Transverse colon (tissue), 4 donors: ENCODE measurements around the gene GALNT9. TPM values are rescaled to one million over a fixed set of nuclear protein-coding genes. Genes with fewer than 3 reads are reported as not detected.

Source experiments
- DNase-seq: peaks from one replicate; pipeline ENCODE4 v3.0.0-alpha.2; 2019
- H3K27ac ChIP-seq, 4 donors: fragments of 200-600 bp; sonication (generic); 2 replicates each; pipeline ENCODE4 v1.5.1; 2016 to 2018; ENCODE audit warnings: inconsistent platforms in 4 of 4
- H3K27me3 ChIP-seq: fragments of 200-600 bp; sonication (generic); 2 replicates; pipeline ENCODE4 v1.5.1; 2017; ENCODE audit warnings: inconsistent platforms
- H3K36me3 ChIP-seq, 4 donors: fragments of 200-600 bp; sonication (generic); 2 replicates each; pipeline ENCODE4 v1.5.1; 2017 to 2019; ENCODE audit warnings: inconsistent platforms in 4 of 4
- H3K4me1 ChIP-seq, 4 donors: fragments of 200-600 bp; sonication (generic); 2 replicates each; pipeline ENCODE4 v1.5.1; 2017 to 2020; ENCODE audit warnings: inconsistent platforms in 4 of 4
- H3K4me3 ChIP-seq, 4 donors: fragments of 200-600 bp; sonication (generic); 1 replicate in 1 of 4; 2 replicates in 3 of 4; pipeline versions ENCODE4 v1.5.1 to v1.6.1; 2017 to 2019; ENCODE audit warnings: inconsistent platforms in 4 of 4
- H3K9me3 ChIP-seq, 2 donors: fragments of 200-600 bp; sonication (generic); 2 replicates each; pipeline ENCODE4 v1.5.1; 2017 to 2019; ENCODE audit warnings: inconsistent platforms in 2 of 2
- EP300 ChIP-seq: sonication (generic); formaldehyde crosslinking; IDR thresholded peaks from one replicate; pipeline ENCODE4 v1.6.1; 2017; ENCODE audit warnings: antibody characterized with exemption, low read depth
- POLR2A ChIP-seq: fragments of 450-650 bp; IDR thresholded peaks from one replicate; pipeline ENCODE4 v1.6.1; 2016; ENCODE audit warnings: antibody characterized with exemption, mild to moderate bottlenecking, moderate library complexity
- POLR2AphosphoS5 ChIP-seq, 3 donors: sonication (generic); formaldehyde crosslinking; IDR thresholded peaks; one replicate each; pipeline ENCODE4 v1.6.1; 2016; ENCODE audit warnings: antibody characterized with exemption in 3 of 3
- WGBS, 2 donors: methylation state at CpG; one replicate each; pipeline ENCODE4 v1.1.5; 2018; ENCODE audit warnings: low coverage in 1 of 2; 5-methylcytosine and 5-hydroxymethylcytosine counted together
- in situ Hi-C, 4 donors: fragments of 200-750 bp; cut with MboI; loops; one replicate each; pipeline versions ENCODE4 v1.15.0 to v1.15.1; 2017; ENCODE audit warnings: low sequenced_read_pairs in 3 of 4, low pct_ligation_motif_present in 1 of 4, low pct_unique_long_range_greater_than_20kb in 1 of 4
- intact Hi-C: fragments of 100-400 bp; cut with DNase I; formaldehyde crosslinking; loops from one replicate; pipeline ENCODE4 v1.15.1; 2023; ENCODE audit warnings: low total_unique reads
- total RNA-seq, 4 donors: library from RNA; depleted of rRNA; stranded (reverse); fragments of >200 nt; gene quantifications; one replicate each; pipeline ENCODE4 v1.1.0, GENCODE V29; 2016
- TF ChIP-seq, protein P1 (sequence below), 5 experiments: fragments of 200-600 bp in 3 of 5; fragments of 450-650 bp in 2 of 5; sonication (generic) in 3 of 5; IDR thresholded peaks; 1 replicate in 2 of 5; 2 replicates in 3 of 5; pipeline ENCODE4 v1.5.1; 2016 to 2017; ENCODE audit warnings: antibody characterized with exemption in 5 of 5, inconsistent platforms in 3 of 5, mild to moderate bottlenecking in 2 of 5, moderate library complexity in 1 of 5

The GALNT9 gene
- total RNA-seq, 4 donors from 2014 or later: 0.82 to 4.5 TPM; not detected in 2

DNA sequence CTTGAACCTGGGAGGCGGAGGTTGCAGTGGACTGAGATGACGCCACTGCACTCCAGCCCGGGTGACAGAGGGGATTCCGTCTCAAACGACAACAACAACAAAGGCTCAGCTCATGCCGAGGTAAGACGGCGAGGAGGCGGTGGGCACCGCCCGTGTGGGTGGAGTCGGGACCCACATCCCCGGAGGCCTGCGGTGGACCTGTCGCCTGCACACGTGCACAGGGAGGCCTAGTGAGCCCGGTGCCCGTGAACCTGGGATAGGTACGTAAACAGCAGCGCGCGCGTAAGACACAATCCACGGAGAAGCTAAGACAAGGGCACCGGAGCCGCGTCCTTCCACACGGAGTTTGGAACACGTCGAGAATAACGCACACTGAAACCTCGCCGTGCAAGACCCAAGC is 78.7 kb downstream of the GALNT9 start:
- no peaks in the 10 kb centered on the region for H3K27me3 ChIP-seq
- WGBS, 2 donors: 93 to 95% methylated on average over 12 to 33 of the region's 33 CpGs
- H3K4me3 ChIP-seq: no peak overlapping the region
- no peaks in the 10 kb centered on the region for H3K9me3 ChIP-seq
- no peak overlapping the region for H3K27ac ChIP-seq
- H3K4me1 ChIP-seq: no peaks in the 10 kb centered on the region
- in situ Hi-C loops: no loop called here
- no peak for DNase-seq
- TF ChIP-seq POLR2A (no peak), EP300 (no peak), POLR2AphosphoS5 (IDR thresholded peaks at IDR 0.05) (no peak)
- TF ChIP-seq, protein P1, sequence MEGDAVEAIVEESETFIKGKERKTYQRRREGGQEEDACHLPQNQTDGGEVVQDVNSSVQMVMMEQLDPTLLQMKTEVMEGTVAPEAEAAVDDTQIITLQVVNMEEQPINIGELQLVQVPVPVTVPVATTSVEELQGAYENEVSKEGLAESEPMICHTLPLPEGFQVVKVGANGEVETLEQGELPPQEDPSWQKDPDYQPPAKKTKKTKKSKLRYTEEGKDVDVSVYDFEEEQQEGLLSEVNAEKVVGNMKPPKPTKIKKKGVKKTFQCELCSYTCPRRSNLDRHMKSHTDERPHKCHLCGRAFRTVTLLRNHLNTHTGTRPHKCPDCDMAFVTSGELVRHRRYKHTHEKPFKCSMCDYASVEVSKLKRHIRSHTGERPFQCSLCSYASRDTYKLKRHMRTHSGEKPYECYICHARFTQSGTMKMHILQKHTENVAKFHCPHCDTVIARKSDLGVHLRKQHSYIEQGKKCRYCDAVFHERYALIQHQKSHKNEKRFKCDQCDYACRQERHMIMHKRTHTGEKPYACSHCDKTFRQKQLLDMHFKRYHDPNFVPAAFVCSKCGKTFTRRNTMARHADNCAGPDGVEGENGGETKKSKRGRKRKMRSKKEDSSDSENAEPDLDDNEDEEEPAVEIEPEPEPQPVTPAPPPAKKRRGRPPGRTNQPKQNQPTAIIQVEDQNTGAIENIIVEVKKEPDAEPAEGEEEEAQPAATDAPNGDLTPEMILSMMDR (IDR thresholded peaks at IDR 0.05): no peak
- intact Hi-C loops: no loop called here
- H3K36me3 ChIP-seq: no peaks in the 10 kb centered on the region

DNA sequence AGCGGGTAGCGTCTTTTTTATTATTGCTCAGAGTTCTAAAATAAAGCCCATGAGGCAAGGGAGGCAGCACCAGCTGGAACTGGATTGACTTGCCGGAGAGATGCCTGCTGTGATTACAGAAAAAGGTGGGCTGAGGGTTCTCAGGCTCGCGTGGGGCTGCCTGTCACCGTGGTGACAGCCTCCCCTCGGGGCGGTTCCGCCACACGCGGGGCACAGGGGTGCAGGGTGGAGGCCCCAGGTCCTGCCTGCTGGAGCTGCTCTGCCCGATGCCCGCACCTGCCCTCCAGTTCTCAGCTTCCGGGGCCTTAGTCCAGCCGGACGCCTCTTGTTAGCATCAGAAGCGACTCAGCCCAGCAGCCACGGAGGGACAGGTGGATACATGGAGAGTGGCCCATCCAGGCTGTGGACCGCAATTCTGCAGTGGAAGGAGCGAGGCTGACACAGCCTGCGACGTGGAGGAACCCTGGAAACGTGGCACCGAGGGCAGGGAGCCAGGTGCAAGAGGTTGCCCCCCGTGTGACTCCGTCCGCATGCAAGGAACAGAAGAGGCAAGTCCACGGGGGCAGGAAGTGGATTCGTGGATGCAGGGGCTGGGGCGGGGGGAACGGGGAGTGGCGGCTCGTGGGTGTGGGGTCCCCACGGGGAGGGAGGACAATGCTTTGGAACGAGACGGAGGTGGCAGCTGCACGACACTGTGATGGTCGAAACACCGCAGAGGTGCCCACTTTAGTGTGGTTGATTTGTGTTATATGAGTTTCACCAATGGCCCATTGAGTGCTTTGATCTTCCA is 79.5 kb downstream of the GALNT9 start:
- H3K27me3 ChIP-seq: no peaks in the 10 kb centered on the region
- H3K27ac ChIP-seq: no peak overlapping the region
- H3K9me3 ChIP-seq: no peaks in the 10 kb centered on the region
- no peak for DNase-seq
- TF ChIP-seq POLR2AphosphoS5 (IDR thresholded peaks at IDR 0.05) (no peak), POLR2A (no peak), EP300 (no peak)
- TF ChIP-seq, protein P1 (IDR thresholded peaks at IDR 0.05): no peak
- in situ Hi-C loops (no loop called here), intact Hi-C loops (no loop called here)
- H3K36me3 ChIP-seq: no peaks in the 10 kb centered on the region
- H3K4me3 ChIP-seq: no peak overlapping the region
- 84 to 100% methylated on average over 2 to 35 of the region's 39 CpGs for WGBS, 2 donors
- H3K4me1 ChIP-seq: no peaks in the 10 kb centered on the region

DNA sequence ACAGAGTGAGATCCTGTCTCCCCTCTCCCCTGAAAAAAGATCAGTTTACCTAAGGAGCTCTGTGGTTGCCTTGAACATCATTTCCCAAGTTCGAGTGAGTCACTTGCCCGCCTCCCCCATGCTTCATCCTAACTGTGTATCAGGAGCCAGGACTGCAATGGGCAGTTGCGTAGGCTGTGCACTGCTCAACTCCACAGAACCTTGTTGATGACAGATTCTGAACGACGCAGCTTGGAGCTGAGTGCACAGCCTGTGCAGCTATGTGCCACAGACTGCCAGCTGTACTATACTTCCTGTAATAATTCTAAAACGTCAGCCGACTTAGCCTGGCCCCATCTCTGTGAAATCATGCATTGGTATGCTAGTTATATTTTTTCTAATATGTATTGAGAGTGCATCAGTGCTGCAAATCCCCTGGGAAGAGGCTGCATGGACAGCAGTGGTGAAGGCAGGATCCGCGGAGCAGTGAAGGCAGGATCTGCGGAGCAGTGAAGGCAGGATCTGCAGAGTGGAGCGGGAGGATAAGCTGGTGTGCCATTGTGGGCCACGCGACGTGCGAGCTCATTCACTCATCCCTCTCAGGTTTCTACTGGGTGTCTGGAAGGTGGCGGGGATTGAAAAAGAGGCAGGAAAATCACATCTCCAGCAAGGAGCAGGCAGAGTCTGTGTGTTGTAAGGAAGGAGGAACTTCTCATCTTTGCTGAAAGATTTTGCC is 80.8 kb downstream of the GALNT9 start:
- Histone ChIP-seq H3K27me3 (no peaks in the 10 kb centered on the region), H3K27ac (no peak overlapping the region), H3K9me3 (no peaks in the 10 kb centered on the region), H3K4me1 (no peaks in the 10 kb centered on the region), H3K36me3 (no peaks in the 10 kb centered on the region), H3K4me3 (no peak overlapping the region)
- 54 to 77% methylated on average over 4 to 16 of the region's 16 CpGs for WGBS, 2 donors
- TF ChIP-seq, protein P1 (IDR thresholded peaks at IDR 0.05): no peak
- TF ChIP-seq POLR2A (no peak), POLR2AphosphoS5 (IDR thresholded peaks at IDR 0.05) (no peak), EP300 (no peak)
- DNase-seq: no peak
- in situ Hi-C loops: no loop called here
- intact Hi-C loops: no loop called here

GRCh38 chr12:132247718-132248452 is 81.5 kb downstream of the GALNT9 start:
- Histone ChIP-seq H3K4me1 (no peaks in the 10 kb centered on the region), H3K27ac (no peak overlapping the region), H3K27me3 (no peaks in the 10 kb centered on the region), H3K4me3 (no peak overlapping the region), H3K9me3 (no peaks in the 10 kb centered on the region), H3K36me3 (no peaks in the 10 kb centered on the region)
- no peak for DNase-seq
- intact Hi-C loops (no loop called here), in situ Hi-C loops (no loop called here)
- TF ChIP-seq, protein P1 (IDR thresholded peaks at IDR 0.05): no peak
- 84 to 91% methylated on average over 16 to 35 of the region's 35 CpGs for WGBS, 2 donors
